Measurements from ENCODE around the gene ZNF441. TPM values are rescaled to one million over a fixed set of nuclear protein-coding genes. Genes with fewer than 3 reads are reported as not detected.
A peak's percentile ranks its signal among the peaks of the same experiment; 100 is the strongest.

Gene ZNF441
- total and polyA plus RNA-seq, 8 donors = 1.7 to 29.4 (median 11.1) TPM

DNA sequence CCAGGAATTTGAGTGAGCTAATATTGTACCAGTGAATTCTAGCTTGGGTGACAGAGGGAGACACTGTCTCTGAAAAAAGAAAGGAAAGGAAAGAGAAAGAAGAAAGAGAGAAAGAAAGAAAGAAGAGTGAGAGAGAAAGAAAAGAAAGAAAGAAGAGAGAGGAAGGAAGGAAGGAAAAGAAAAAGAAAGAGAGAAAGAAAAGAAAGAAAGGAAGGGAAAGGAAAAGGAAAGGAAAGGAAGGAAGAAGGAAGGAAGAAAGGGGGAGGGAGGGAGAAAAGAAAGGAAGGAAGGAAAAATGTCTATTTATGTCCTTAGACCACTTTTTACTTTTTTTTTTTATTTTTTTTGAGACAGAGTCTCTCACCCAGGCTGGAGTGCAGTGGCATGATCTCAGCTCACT lies 26.1 kb downstream of the ZNF441 start:
- no peaks in the 10 kb centered on the region for H3K27me3 ChIP-seq
- H3K9me3 ChIP-seq = peaks cover 0 to 33% (median 25%) of the 10 kb centered on the region in 4 donors
- no peak overlapping the region for H3K27ac ChIP-seq
- no peak for DNase-seq
- TF ChIP-seq, protein P1, sequence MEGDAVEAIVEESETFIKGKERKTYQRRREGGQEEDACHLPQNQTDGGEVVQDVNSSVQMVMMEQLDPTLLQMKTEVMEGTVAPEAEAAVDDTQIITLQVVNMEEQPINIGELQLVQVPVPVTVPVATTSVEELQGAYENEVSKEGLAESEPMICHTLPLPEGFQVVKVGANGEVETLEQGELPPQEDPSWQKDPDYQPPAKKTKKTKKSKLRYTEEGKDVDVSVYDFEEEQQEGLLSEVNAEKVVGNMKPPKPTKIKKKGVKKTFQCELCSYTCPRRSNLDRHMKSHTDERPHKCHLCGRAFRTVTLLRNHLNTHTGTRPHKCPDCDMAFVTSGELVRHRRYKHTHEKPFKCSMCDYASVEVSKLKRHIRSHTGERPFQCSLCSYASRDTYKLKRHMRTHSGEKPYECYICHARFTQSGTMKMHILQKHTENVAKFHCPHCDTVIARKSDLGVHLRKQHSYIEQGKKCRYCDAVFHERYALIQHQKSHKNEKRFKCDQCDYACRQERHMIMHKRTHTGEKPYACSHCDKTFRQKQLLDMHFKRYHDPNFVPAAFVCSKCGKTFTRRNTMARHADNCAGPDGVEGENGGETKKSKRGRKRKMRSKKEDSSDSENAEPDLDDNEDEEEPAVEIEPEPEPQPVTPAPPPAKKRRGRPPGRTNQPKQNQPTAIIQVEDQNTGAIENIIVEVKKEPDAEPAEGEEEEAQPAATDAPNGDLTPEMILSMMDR (IDR thresholded peaks at IDR 0.05) = no peak
- TF ChIP-seq POLR2AphosphoS5 (IDR thresholded peaks at IDR 0.05) (no peak), POLR2A (IDR thresholded peaks at IDR 0.05) (no peak)
- intact Hi-C loops (cut with DNase I; ENCODE audit: low total_unique reads) = no loop called here
- peaks cover 8 to 9% (median 9%) of the 10 kb centered on the region in 4 donors for H3K4me1 ChIP-seq
- H3K4me3 ChIP-seq = no peak overlapping the region
- no peaks in the 10 kb centered on the region for H3K36me3 ChIP-seq

GRCh38 chr19:11797491-11797890 lies 30.7 kb downstream of the ZNF441 start:
- Histone ChIP-seq H3K9me3 (no peaks in the 10 kb centered on the region), H3K4me1 (peaks cover 10 to 27% (median 23%) of the 10 kb centered on the region in 4 donors), H3K27ac (peak overlapping the region; percentile 30 to 86 (median 81)), H3K36me3 (no peaks in the 10 kb centered on the region), H3K27me3 (no peaks in the 10 kb centered on the region), H3K4me3 (peak overlapping the region in 3 of 4 donors; percentile 54 to 84 (median 61))
- WGBS, 5 donors = 3 to 5% (median 5%) methylated on average over 8 of the region's 8 CpGs
- DNase-seq = peak; percentile 93 to 97
- no peak for TF ChIP-seq POLR2A (IDR thresholded peaks at IDR 0.05)
- peak; percentile 29 to 73 (median 62) for TF ChIP-seq POLR2AphosphoS5 (IDR thresholded peaks at IDR 0.05)
- TF ChIP-seq, protein P1 (IDR thresholded peaks at IDR 0.05) = peak in 5 of 7 experiments; percentile 64 to 89 (median 83)
- no peak for TF ChIP-seq EP300 (IDR thresholded peaks at IDR 0.05)
- intact Hi-C loops (cut with DNase I; ENCODE audit: low total_unique reads) = no loop called here

DNA sequence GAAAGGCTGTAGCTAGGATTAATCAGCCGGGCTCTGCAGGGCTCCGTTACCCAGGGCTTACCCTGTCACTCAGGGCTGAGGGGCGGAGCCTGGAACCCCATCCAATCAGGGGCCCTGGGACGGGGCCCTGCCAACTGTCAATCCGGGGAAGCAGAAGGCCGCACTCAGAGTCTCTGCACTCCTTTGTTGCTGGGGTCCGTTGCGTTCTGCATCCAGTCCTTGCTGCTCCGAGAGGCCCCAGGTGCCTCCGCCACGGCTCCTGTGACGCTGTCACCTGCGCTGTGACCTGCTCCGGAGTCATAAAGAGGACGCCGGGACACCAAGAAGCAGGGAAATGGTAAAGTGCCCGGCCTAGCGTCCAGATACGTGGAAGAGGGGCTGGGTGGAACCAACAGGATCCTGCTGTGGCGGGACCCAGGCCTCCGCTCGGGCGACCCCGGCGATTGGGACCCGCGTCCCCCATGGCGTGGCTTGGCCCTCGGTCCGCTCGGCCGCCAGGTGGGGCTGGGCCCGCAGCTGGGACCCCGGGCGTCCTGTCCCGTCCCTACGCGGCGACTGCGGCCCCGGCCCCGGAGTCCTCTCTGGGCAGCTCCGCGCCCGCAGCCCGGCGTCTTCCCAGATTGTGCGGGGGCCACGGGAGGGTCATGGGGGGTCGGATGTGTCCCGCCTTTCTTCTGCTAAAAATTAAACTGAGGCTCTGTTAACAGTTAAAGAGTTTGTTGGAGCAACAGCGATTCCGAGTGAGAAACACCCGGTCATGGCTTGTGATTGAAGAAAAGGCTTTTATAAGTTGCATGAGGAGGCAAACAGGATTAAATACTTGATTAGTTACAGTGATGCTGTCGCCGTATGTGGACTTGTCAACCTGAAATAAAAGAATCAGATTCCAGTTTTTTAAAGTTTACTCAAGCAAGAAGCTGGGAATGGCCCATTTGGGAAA lies 31.9 kb downstream of the ZNF441 start, which contains the start of gene ZNF491:
TSS of gene ZNF491 (plus strand) at position 133 of the 940 bp plus-strand sequence. CDS start 7,431 bp downstream, outside the sequence.
- intact Hi-C loops (cut with DNase I; ENCODE audit: low total_unique reads) = no loop called here
- Histone ChIP-seq H3K4me1 (peaks cover 10 to 27% (median 23%) of the 10 kb centered on the region in 4 donors), H3K36me3 (no peaks in the 10 kb centered on the region), H3K27me3 (no peaks in the 10 kb centered on the region), H3K4me3 (peak within 1 kb of the TSS; percentile 54 to 84 (median 62)), H3K27ac (peak within 1 kb of the TSS; percentile 79 to 86 (median 85)), H3K9me3 (no peaks in the 10 kb centered on the region)
- 1 to 3% (median 1%) methylated on average over 30 to 56 of the region's 56 CpGs for WGBS, 5 donors
- TF ChIP-seq, protein P1 (IDR thresholded peaks at IDR 0.05) = peak in 3 of 7 experiments; percentile 10 to 19 (median 10)
- TF ChIP-seq EP300 (IDR thresholded peaks at IDR 0.05) = no peak
- no peak for TF ChIP-seq POLR2A (IDR thresholded peaks at IDR 0.05)
- peak; percentile 56 to 81 (median 59) for TF ChIP-seq POLR2AphosphoS5 (IDR thresholded peaks at IDR 0.05)
- DNase-seq = peak; percentile 94 to 96

- Histone ChIP-seq H3K27ac (no peak overlapping the region), H3K4me1 (no peaks in the 10 kb centered on the region), H3K9me3 (peaks cover 16 to 44% (median 28%) of the 10 kb centered on the region in 4 donors), H3K27me3 (no peaks in the 10 kb centered on the region), H3K36me3 (peaks cover 3 to 36% (median 17%) of the 10 kb centered on the region in 4 donors), H3K4me3 (no peak overlapping the region)
- no peak for DNase-seq
- TF ChIP-seq EP300 (IDR thresholded peaks at IDR 0.05) = no peak
- no peak for TF ChIP-seq POLR2A (IDR thresholded peaks at IDR 0.05)
- TF ChIP-seq, protein P1 (IDR thresholded peaks at IDR 0.05) = no peak
- TF ChIP-seq POLR2AphosphoS5 (IDR thresholded peaks at IDR 0.05) = no peak
- intact Hi-C loops (cut with DNase I; ENCODE audit: low total_unique reads) = no loop called here
- 92 to 95% (median 94%) methylated on average over 11 of the region's 11 CpGs for WGBS, 5 donors
Observed at GRCh38 chr19:11806354-11807098, 39.7 kb downstream of the ZNF441 start.

Data from stomach (tissue), 9 donors.